ENCODE measurements around the gene CLMN. TPM values are rescaled to one million over a fixed set of nuclear protein-coding genes. Genes with fewer than 3 reads are reported as not detected.

Gene CLMN
- total and polyA plus RNA-seq, 2 donors (not counting 3 experiments of a cell fraction or from before 2014, with no cell fraction given) = 0.72 to 9.6 TPM

DNA sequence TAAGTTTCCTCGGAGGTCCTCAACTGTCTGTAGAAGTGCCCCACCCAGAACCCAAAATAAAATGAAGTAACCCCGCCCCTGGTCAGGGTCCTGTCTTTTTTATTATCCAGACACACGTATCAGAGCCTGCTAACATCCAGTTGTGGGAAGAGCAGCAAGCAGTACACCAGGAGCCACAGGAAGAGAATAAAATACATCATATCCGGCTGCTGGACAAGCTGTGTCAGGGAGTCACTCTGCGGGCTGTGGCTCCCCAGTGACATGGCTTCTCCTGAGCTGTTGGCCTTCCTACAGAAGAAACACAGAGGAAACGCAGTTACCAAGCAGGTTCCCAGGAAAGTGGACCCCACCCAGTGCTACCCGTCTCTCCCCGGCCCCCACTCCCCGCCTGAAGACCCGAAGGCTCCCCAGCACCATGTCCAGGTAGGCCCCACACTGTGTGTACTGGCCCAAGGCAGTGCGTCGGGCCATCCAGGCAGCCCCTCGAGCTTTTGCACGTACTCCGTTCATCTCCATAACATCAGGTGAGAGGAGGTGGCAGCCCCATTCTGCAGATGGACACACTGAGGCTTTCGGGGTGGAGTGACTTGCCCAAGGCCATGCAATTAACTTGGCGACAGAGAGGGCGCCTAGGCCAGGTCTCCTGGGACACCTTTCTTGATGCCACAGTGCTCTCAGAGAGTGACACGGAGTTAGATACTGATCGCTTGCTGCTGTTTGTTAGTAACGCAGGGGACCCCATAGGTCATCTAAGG, 128.1 kb downstream of the CLMN start:
- CTCF ChIA-PET = interaction anchor here (2.8 kb wide), 1 partner anchor 17 kb away, joined by 10 read pairs; no protein-coding TSS in a partner anchor
- H4K20me1 ChIP-seq (replicated peaks; ENCODE audit: control insufficient read depth, extremely low read depth, insufficient read depth, low read length) = no peaks in the 10 kb centered on the region
- no peaks in the 10 kb centered on the region for H3K9me1 ChIP-seq (replicated peaks; ENCODE audit: control insufficient read depth, extremely low read depth, insufficient read depth, low read length)
- BruUV-seq (replicated peaks) = TSS peak; percentile 21
- H3K4me2 ChIP-seq (ENCODE audit: insufficient read depth, low read length) = no peak overlapping the region
- DNase-seq (ENCODE audit: low read depth, low spot score) (no peak), FAIRE-seq (peak; percentile 69)
- no peaks in the 10 kb centered on the region for H3K36me3 ChIP-seq (ENCODE audit: control insufficient read depth in 2 of 2, extremely low read depth in 1 of 2, insufficient read depth in 2 of 2, low read length in 2 of 2)
- dilution Hi-C loops (cut with MboI; ENCODE audit: extremely low pct_ligation_motif_present, low sequenced_read_pairs) (no loop called here), intact Hi-C loops (cut with micrococcal nuclease) (no loop called here)
- peak overlapping the region; percentile 18 for H2AFZ ChIP-seq (ENCODE audit: low read depth, low read length)
- TF ChIP-seq, protein P1, sequence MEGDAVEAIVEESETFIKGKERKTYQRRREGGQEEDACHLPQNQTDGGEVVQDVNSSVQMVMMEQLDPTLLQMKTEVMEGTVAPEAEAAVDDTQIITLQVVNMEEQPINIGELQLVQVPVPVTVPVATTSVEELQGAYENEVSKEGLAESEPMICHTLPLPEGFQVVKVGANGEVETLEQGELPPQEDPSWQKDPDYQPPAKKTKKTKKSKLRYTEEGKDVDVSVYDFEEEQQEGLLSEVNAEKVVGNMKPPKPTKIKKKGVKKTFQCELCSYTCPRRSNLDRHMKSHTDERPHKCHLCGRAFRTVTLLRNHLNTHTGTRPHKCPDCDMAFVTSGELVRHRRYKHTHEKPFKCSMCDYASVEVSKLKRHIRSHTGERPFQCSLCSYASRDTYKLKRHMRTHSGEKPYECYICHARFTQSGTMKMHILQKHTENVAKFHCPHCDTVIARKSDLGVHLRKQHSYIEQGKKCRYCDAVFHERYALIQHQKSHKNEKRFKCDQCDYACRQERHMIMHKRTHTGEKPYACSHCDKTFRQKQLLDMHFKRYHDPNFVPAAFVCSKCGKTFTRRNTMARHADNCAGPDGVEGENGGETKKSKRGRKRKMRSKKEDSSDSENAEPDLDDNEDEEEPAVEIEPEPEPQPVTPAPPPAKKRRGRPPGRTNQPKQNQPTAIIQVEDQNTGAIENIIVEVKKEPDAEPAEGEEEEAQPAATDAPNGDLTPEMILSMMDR (IDR thresholded peaks at IDR 0.05; ENCODE audit: extremely low read depth in 1 of 2, insufficient read depth in 1 of 2, low read depth in 1 of 2, low read length in 2 of 2) = no peak
- TF ChIP-seq POLR2AphosphoS5 (IDR thresholded peaks at IDR 0.05; ENCODE audit: insufficient read depth, low read depth, low read length) = no peak
- TF ChIP-seq GATA2 (IDR thresholded peaks at IDR 0.05; ENCODE audit: insufficient read depth, insufficient read length, low read depth, low read length) = no peak
- TF ChIP-seq MYC (IDR thresholded peaks at IDR 0.05; ENCODE audit: low read depth, low read length) = no peak
- TF ChIP-seq FOS (IDR thresholded peaks at IDR 0.05; ENCODE audit: borderline replicate concordance, insufficient read depth, low read length) = no peak
- TF ChIP-seq, protein P2, sequence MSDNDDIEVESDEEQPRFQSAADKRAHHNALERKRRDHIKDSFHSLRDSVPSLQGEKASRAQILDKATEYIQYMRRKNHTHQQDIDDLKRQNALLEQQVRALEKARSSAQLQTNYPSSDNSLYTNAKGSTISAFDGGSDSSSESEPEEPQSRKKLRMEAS (IDR thresholded peaks at IDR 0.05; ENCODE audit: insufficient read depth, insufficient read length) = no peak
- TF ChIP-seq JUN (IDR thresholded peaks at IDR 0.05; ENCODE audit: borderline replicate concordance, insufficient read depth, insufficient read length, low read depth) = no peak
- TF ChIP-seq POLR2A (IDR thresholded peaks at IDR 0.05; ENCODE audit: low read depth, low read length) = no peak
- TF ChIP-seq EZH2 (IDR thresholded peaks at IDR 0.05; ENCODE audit: borderline replicate concordance, low read depth, low read length, severe bottlenecking) = no peak
- H3K9ac ChIP-seq (replicated peaks; ENCODE audit: extremely low read depth, insufficient read depth, low read length) = no peak overlapping the region
- no peaks in the 10 kb centered on the region for H3K79me2 ChIP-seq (ENCODE audit: control insufficient read depth, insufficient read depth, low read length)
- H3K4me3 ChIP-seq (replicated peaks in 1 of 3; ENCODE audit: insufficient read depth in 1 of 3, low read depth in 1 of 3, low read length in 3 of 3) = no peak overlapping the region
- H3K27me3 ChIP-seq (ENCODE audit: control insufficient read depth in 2 of 2, insufficient read depth in 2 of 2, low read length in 2 of 2) = no peaks in the 10 kb centered on the region
- peaks cover 6% of the 10 kb centered on the region for H3K4me1 ChIP-seq (ENCODE audit: control insufficient read depth, extremely low read depth, insufficient read depth, low read length)
- peak overlapping the region; percentile 1 for H3K27ac ChIP-seq (ENCODE audit: insufficient read depth, low read depth, low read length)
- no peaks in the 10 kb centered on the region for H3K9me3 ChIP-seq (replicated peaks; ENCODE audit: control insufficient read depth, insufficient read depth, low read length)
- POLR2A ChIA-PET = no interaction called here
